MM.1S (cell line): ENCODE data around the gene ZSCAN21.

Experiments used
- DNase-seq: peaks from one replicate; pipeline ENCODE4 v3.0.0-alpha.2; 2015
- H2AFZ ChIP-seq: fragments of 300-600 bp; sonication (generic); 2 replicates; pipeline ENCODE4 v1.6.0; 2016; ENCODE audit warnings: antibody characterized with exemption, low read length
- H3F3A ChIP-seq: fragments of 300-600 bp; sonication (generic); 2 replicates; pipeline ENCODE4 v1.6.1; 2016; ENCODE audit warnings: mild to moderate bottlenecking, antibody characterized with exemption, low read length, moderate library complexity, mixed read lengths; ENCODE audit not compliant: insufficient read depth
- H3K27ac ChIP-seq: fragments of 300-600 bp; sonication (generic); 2 replicates; pipeline ENCODE4 v1.5.1; 2016; ENCODE audit warnings: mild to moderate bottlenecking, low read length
- H3K27me3 ChIP-seq: fragments of 300-600 bp; sonication (generic); replicated peaks from 2 replicates; pipeline ENCODE4 v1.6.0; 2016; ENCODE audit warnings: low read length; ENCODE audit not compliant: insufficient read depth
- H3K36me3 ChIP-seq: fragments of 300-600 bp; sonication (generic); replicated peaks from 2 replicates; pipeline ENCODE4 v1.6.1; 2016; ENCODE audit warnings: mild to moderate bottlenecking, low read length, mixed read lengths; ENCODE audit not compliant: insufficient read depth
- H3K4me1 ChIP-seq: fragments of 300-600 bp; sonication (generic); 2 replicates; pipeline ENCODE4 v1.6.1; 2016; ENCODE audit warnings: low read length, mixed read lengths
- H3K4me2 ChIP-seq: fragments of 300-600 bp; sonication (generic); 2 replicates; pipeline ENCODE4 v1.6.0; 2016; ENCODE audit warnings: low read depth, low read length
- H3K4me3 ChIP-seq: fragments of 300-600 bp; sonication (generic); 2 replicates; pipeline ENCODE4 v1.5.1; 2016; ENCODE audit warnings: low read length, mixed read lengths
- H3K79me2 ChIP-seq: fragments of 300-600 bp; sonication (generic); 2 replicates; pipeline ENCODE4 v1.6.1; 2016; ENCODE audit warnings: mixed run types, low read length, mixed read lengths
- H3K9ac ChIP-seq: fragments of 300-600 bp; sonication (generic); 2 replicates; pipeline ENCODE4 v1.6.1; 2016; ENCODE audit warnings: low read length, mixed read lengths
- H3K9me2 ChIP-seq: fragments of 300-600 bp; sonication (generic); replicated peaks from 2 replicates; pipeline ENCODE4 v1.6.1; 2016; ENCODE audit warnings: mild to moderate bottlenecking, low read length, mixed read lengths; ENCODE audit not compliant: insufficient read depth
- H3K9me3 ChIP-seq: fragments of 300-600 bp; sonication (generic); replicated peaks from 2 replicates; pipeline ENCODE4 v1.6.1; 2016; ENCODE audit warnings: mild to moderate bottlenecking, low read length, mixed read lengths; ENCODE audit not compliant: insufficient read depth
- H4K20me1 ChIP-seq: fragments of 300-600 bp; sonication (generic); 2 replicates; pipeline ENCODE4 v1.6.1; 2016; ENCODE audit warnings: mild to moderate bottlenecking, low read length, moderate library complexity, mixed read lengths; ENCODE audit not compliant: insufficient read depth
- EZH2 ChIP-seq: fragments of 300-600 bp; sonication (generic); optimal IDR thresholded peaks from 2 replicates; pipeline ENCODE3; 2017; ENCODE audit warnings: low read depth, mild to moderate bottlenecking, antibody characterized with exemption, low read length, mixed read lengths
- EZH2phosphoT487 ChIP-seq: fragments of 300-600 bp; sonication (generic); IDR thresholded peaks from 2 replicates; pipeline ENCODE4 v1.6.1; 2018; ENCODE audit warnings: antibody characterized with exemption, low read length
- TF ChIP-seq, protein P1 (sequence below): fragments of 300-600 bp; sonication (generic); IDR thresholded peaks from 2 replicates; pipeline ENCODE4 v1.5.1; 2016; ENCODE audit warnings: antibody characterized with exemption, low read length, mixed read lengths

ZSCAN21 gene

DNA sequence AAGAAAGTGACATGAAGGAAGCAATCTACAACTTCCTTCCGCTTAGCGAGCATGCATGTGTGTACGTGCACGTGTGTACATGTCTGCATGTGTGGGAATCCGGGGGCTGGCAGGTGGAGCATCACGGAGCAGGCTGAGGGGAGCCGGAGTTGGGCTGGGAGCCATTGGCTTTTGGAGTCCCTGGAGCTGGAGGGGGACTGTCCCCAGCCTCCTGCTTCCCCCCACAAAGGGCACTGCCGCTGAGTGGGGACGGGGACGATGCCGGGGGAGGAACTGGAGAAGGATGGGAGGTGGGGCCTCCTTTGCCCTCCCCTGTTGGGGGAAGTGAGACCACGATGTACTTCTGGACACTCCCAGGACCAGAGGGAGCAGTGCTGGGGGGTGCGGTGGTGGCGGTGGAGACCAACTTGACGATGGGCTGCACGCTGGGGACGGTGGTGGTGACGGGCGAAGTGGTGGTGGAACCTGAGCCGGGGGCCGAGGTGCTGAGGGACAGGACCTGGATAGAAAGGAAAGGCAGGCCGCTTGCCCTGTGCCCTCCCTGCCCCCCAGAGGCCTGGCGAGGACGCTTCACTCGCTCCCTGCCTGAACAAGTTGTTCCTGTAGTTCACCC is 57.7 kb downstream of the ZSCAN21 start:
- H3K9me2 ChIP-seq = no peaks in the 10 kb centered on the region
- H3K27ac ChIP-seq = no peak overlapping the region
- H3K79me2 ChIP-seq = peaks cover 4% of the 10 kb centered on the region
- H3K4me3 ChIP-seq = no peak overlapping the region
- no peaks in the 10 kb centered on the region for H3K9me3 ChIP-seq
- no peak for DNase-seq
- H3F3A ChIP-seq = no peaks in the 10 kb centered on the region
- H3K4me2 ChIP-seq = no peak overlapping the region
- H4K20me1 ChIP-seq = no peaks in the 10 kb centered on the region
- no peak overlapping the region for H2AFZ ChIP-seq
- TF ChIP-seq, protein P1, sequence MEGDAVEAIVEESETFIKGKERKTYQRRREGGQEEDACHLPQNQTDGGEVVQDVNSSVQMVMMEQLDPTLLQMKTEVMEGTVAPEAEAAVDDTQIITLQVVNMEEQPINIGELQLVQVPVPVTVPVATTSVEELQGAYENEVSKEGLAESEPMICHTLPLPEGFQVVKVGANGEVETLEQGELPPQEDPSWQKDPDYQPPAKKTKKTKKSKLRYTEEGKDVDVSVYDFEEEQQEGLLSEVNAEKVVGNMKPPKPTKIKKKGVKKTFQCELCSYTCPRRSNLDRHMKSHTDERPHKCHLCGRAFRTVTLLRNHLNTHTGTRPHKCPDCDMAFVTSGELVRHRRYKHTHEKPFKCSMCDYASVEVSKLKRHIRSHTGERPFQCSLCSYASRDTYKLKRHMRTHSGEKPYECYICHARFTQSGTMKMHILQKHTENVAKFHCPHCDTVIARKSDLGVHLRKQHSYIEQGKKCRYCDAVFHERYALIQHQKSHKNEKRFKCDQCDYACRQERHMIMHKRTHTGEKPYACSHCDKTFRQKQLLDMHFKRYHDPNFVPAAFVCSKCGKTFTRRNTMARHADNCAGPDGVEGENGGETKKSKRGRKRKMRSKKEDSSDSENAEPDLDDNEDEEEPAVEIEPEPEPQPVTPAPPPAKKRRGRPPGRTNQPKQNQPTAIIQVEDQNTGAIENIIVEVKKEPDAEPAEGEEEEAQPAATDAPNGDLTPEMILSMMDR = no peak
- TF ChIP-seq EZH2 (no peak), EZH2phosphoT487 (no peak)
- H3K36me3 ChIP-seq = no peaks in the 10 kb centered on the region
- peaks cover 5% of the 10 kb centered on the region; the same call in 1 of the 2 replicates for H3K4me1 ChIP-seq
- H3K9ac ChIP-seq = no peak overlapping the region
- no peaks in the 10 kb centered on the region for H3K27me3 ChIP-seq

DNA sequence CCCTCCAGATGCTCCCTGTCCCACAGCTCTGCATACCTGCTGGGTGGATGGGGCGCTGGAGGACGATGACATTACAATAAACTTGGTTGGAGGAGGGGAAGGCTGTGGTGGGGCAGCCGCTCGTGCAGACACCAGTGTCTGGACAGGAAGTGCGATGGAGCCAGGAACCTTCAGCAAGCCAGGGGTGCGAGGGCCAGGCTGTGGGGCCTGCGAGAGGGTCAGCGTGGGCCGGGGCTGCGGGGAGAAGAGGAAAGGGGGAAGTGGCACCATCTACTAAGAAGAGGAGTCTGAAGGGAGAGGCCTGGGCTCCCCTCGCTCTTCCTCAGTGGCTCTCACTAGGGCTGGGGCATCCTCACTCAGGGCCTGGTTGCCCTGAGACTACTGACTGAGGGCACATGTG is 58.3 kb downstream of the ZSCAN21 start:
- H3K4me1 ChIP-seq = no peaks in the 10 kb centered on the region
- DNase-seq = no peak
- H3K79me2 ChIP-seq = no peaks in the 10 kb centered on the region
- no peak overlapping the region for H3K27ac ChIP-seq
- H4K20me1 ChIP-seq = no peaks in the 10 kb centered on the region
- no peak overlapping the region for H3K4me2 ChIP-seq
- H3K9me3 ChIP-seq = no peaks in the 10 kb centered on the region
- no peaks in the 10 kb centered on the region for H3K36me3 ChIP-seq
- no peaks in the 10 kb centered on the region for H3K9me2 ChIP-seq
- no peak overlapping the region for H3K9ac ChIP-seq
- TF ChIP-seq, protein P1 = no peak
- no peak for TF ChIP-seq EZH2
- no peak for TF ChIP-seq EZH2phosphoT487
- no peak overlapping the region for H3K4me3 ChIP-seq
- no peak overlapping the region for H2AFZ ChIP-seq
- H3K27me3 ChIP-seq = no peaks in the 10 kb centered on the region
- H3F3A ChIP-seq = no peaks in the 10 kb centered on the region

DNA sequence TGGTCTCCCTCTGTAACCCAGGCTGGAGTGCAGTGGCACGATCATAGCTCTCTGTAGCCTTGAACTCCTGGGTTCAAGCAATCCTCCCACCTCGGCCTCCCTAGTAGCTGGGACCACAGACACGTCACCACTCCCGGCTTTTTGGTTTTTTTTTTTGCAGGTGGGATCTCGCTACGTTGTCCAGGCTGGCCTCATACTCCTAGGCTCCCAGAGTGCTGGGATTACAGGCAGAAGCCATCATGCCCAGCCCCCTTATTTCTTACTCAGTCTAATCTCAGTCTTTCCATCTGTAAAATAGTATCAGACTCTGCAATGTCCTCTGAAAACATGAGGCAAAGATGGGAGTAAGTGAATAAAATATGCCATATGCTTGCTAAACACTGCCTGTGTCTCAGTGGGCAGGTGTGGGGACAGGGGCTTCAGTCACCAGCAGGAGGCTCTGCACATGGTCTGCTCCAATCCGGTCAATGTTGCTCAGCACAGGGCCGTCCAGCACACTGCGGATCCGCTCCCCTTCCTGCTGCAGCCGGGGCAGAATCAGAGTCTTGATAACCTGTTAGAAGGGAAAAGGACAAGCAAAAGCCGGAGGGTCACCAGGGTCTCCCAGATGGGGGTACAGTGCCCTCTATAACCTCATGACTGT is 60.1 kb downstream of the ZSCAN21 start:
- no peaks in the 10 kb centered on the region for H4K20me1 ChIP-seq
- no peaks in the 10 kb centered on the region for H3K36me3 ChIP-seq
- no peaks in the 10 kb centered on the region for H3K79me2 ChIP-seq
- DNase-seq = no peak
- H3K4me2 ChIP-seq = no peak overlapping the region
- no peaks in the 10 kb centered on the region for H3F3A ChIP-seq
- no peak overlapping the region for H2AFZ ChIP-seq
- no peak for TF ChIP-seq EZH2phosphoT487
- TF ChIP-seq, protein P1 = no peak
- TF ChIP-seq EZH2 = no peak
- H3K9me3 ChIP-seq = no peaks in the 10 kb centered on the region
- no peak overlapping the region for H3K9ac ChIP-seq
- no peak overlapping the region for H3K4me3 ChIP-seq
- no peaks in the 10 kb centered on the region for H3K27me3 ChIP-seq
- H3K27ac ChIP-seq = no peak overlapping the region
- no peaks in the 10 kb centered on the region for H3K9me2 ChIP-seq
- no peaks in the 10 kb centered on the region for H3K4me1 ChIP-seq
